HCT116 (cell line): ENCODE results near the gene POP7. TPM values are rescaled to one million over a fixed set of nuclear protein-coding genes. Genes with fewer than 3 reads are reported as not detected.

ENCODE experiments used
- ATAC-seq: fragments of 200-7000 bp; cut with Tn5 transposase; 2 replicates; pipeline ENCODE4 v1.9.1; 2020; ENCODE audit warnings: mild to moderate bottlenecking, moderate library complexity
- BruUV-seq: library from RNA; stranded (reverse); fragments of 400-500 nt; replicated peaks from 2 replicates; lab custom pipeline; 2021; lab: Mats Ljungman, UMichigan
- CTCF ChIA-PET: fragments of 300-600 bp; sonication (Branson Sonifier 250); formaldehyde crosslinking; loops from one replicate; lab custom pipeline; 2021; ENCODE audit warnings: antibody characterized with exemption; lab: Charles Lee
- POLR2A ChIA-PET: fragments of 300-600, 350-600 bp; sonication (Branson Sonifier 250); formaldehyde crosslinking; loops from one replicate; lab custom pipeline; 2021; ENCODE audit warnings: antibody characterized with exemption; lab: Charles Lee
- RAD21 ChIA-PET, 2 experiments: fragments of 300-600 bp; sonication (Branson Sonifier 250); formaldehyde crosslinking; loops; one replicate each; lab custom pipeline; 2023; ENCODE audit warnings: low total read pairs in 2 of 2; ENCODE audit not compliant: uncharacterized antibody in 2 of 2, unreplicated experiment in 2 of 2, low non-redundant PET in 1 of 2; lab: Charles Lee
- DNase-seq: peaks from one replicate; pipeline ENCODE4 v3.0.0-alpha.2; 2010; ENCODE audit warnings: low read depth, low spot score
- H2AFZ ChIP-seq: fragments of 200-600 bp; shearing (Covaris generic), sonication (generic); 2 replicates; pipeline ENCODE4 v1.6.1; 2017; ENCODE audit warnings: low read depth, mixed run types, mixed read lengths, antibody characterized with exemption, low read length; ENCODE audit not compliant: poor library complexity, severe bottlenecking
- H3K27ac ChIP-seq: 2 replicates; pipeline ENCODE4 v1.5.1; 2012; ENCODE audit warnings: low read depth, low read length
- H3K27me3 ChIP-seq: fragments of 200-600 bp; sonication (generic); 2 replicates; pipeline ENCODE4 v1.6.1; 2016; ENCODE audit warnings: mixed run types, low read length, mixed read lengths; ENCODE audit not compliant: insufficient read depth
- H3K36me3 ChIP-seq, 2 experiments: fragments of 200-500 bp in 1 of 2; fragments of 200-600 bp in 1 of 2; sonication (Bioruptor generic) in 1 of 2; sonication (generic) in 1 of 2; 2 replicates each; pipeline versions ENCODE4 v1.5.1 to v1.6.1; 2014 to 2016; ENCODE audit warnings: low read length in 2 of 2, inconsistent platforms in 1 of 2, mixed read lengths in 1 of 2, mixed run types in 1 of 2; ENCODE audit not compliant: insufficient read depth in 2 of 2, control insufficient read depth in 1 of 2
- H3K4me1 ChIP-seq, 2 experiments: fragments of 200-600 bp in 1 of 2; sonication (generic) in 1 of 2; 2 replicates each; pipeline versions ENCODE4 v1.5.1 to v1.6.1; 2012 to 2017; ENCODE audit warnings: low read length in 2 of 2, inconsistent platforms in 1 of 2, mild to moderate bottlenecking in 1 of 2, mixed read lengths in 1 of 2, mixed run types in 1 of 2, moderate library complexity in 1 of 2; ENCODE audit not compliant: insufficient read depth in 2 of 2, control insufficient read depth in 1 of 2
- H3K4me2 ChIP-seq: fragments of 200-600 bp; sonication (generic); 2 replicates; pipeline ENCODE4 v1.6.1; 2017; ENCODE audit warnings: mixed run types, low read length, mixed read lengths
- H3K4me3 ChIP-seq, 2 experiments: fragments of 200-600 bp in 1 of 2; sonication (generic) in 1 of 2; replicated peaks in 1 of 2; 2 replicates each; pipeline ENCODE4 v1.5.1; 2011 to 2016; ENCODE audit warnings: low read length in 2 of 2, control low read depth in 1 of 2, low read depth in 1 of 2, mild to moderate bottlenecking in 1 of 2, mixed read lengths in 1 of 2, mixed run types in 1 of 2
- H3K79me2 ChIP-seq: fragments of 200-600 bp; sonication (generic); 2 replicates; pipeline ENCODE4 v1.6.1; 2017; ENCODE audit warnings: mild to moderate bottlenecking, mixed run types, low read length, moderate library complexity, mixed read lengths; ENCODE audit not compliant: insufficient read depth
- H3K9ac ChIP-seq: fragments of 200-600 bp; sonication (generic); 2 replicates; pipeline ENCODE4 v1.6.1; 2016; ENCODE audit warnings: low read length, mixed read lengths
- H3K9me2 ChIP-seq: fragments of 200-600 bp; sonication (generic), shearing (Covaris generic); 2 replicates; pipeline ENCODE4 v1.6.1; 2017; ENCODE audit warnings: mixed run types, mild to moderate bottlenecking, moderate library complexity; ENCODE audit not compliant: insufficient read depth
- H3K9me3 ChIP-seq, 2 experiments: fragments of 200-500 bp in 1 of 2; fragments of 200-600 bp in 1 of 2; sonication (Bioruptor generic) in 1 of 2; sonication (generic) in 1 of 2; 2 replicates each; pipeline ENCODE4 v1.6.1; 2014 to 2017; ENCODE audit warnings: low read length in 2 of 2, mixed read lengths in 2 of 2, inconsistent platforms in 1 of 2, low read depth in 1 of 2, mild to moderate bottlenecking in 1 of 2, mixed run types in 1 of 2, moderate library complexity in 1 of 2; ENCODE audit not compliant: control insufficient read depth in 1 of 2, insufficient read depth in 1 of 2
- H4K20me1 ChIP-seq: fragments of 200-600 bp; sonication (generic), shearing (Covaris generic); 2 replicates; pipeline ENCODE4 v1.6.1; 2017; ENCODE audit warnings: mixed run types, mild to moderate bottlenecking, moderate library complexity; ENCODE audit not compliant: insufficient read depth
- CBX3 ChIP-seq: IDR thresholded peaks from 2 replicates; pipeline ENCODE4 v1.6.1; 2012; ENCODE audit warnings: low read depth
- EGR1 ChIP-seq: IDR thresholded peaks from 2 replicates; pipeline ENCODE4 v1.6.1; 2012; ENCODE audit warnings: low read depth
- ELF1 ChIP-seq: IDR thresholded peaks from 2 replicates; pipeline ENCODE4 v1.6.1; 2012; ENCODE audit warnings: low read depth, borderline replicate concordance
- POLR2A ChIP-seq: IDR thresholded peaks from 2 replicates; pipeline ENCODE4 v1.7.0; 2011; ENCODE audit warnings: borderline replicate concordance; ENCODE audit not compliant: insufficient read depth, insufficient read length; ENCODE audit errors: extremely low read depth
- SIN3A ChIP-seq: IDR thresholded peaks from 2 replicates; pipeline ENCODE4 v1.6.1; 2012; ENCODE audit warnings: low read depth
- SRF ChIP-seq: IDR thresholded peaks from 2 replicates; pipeline ENCODE4 v1.6.1; 2012; ENCODE audit warnings: low read depth
- ZNF274 ChIP-seq: fragments of 200-500 bp; sonication (Bioruptor generic); IDR thresholded peaks from 2 replicates; pipeline ENCODE4 v1.6.1; 2014; ENCODE audit warnings: mild to moderate bottlenecking, low read depth, low read length, inconsistent platforms
- intact Hi-C: fragments of 100-400 bp; cut with micrococcal nuclease; formaldehyde crosslinking; loops from 2 replicates; pipeline ENCODE4 v1.10.0; 2022
- total RNA-seq: library from RNA; stranded (reverse); gene quantifications from one replicate; pipeline ENCODE4 v1.2.1, GENCODE V29; 2021; ENCODE audit not compliant: unreplicated experiment
- TF ChIP-seq, protein P1 (sequence below), 3 experiments: fragments of 200-600 bp in 1 of 3; sonication (generic) in 1 of 3; IDR thresholded peaks in 2 of 3; conservative IDR thresholded peaks in 1 of 3; 2 replicates each; pipeline ENCODE4 v1.5.1; 2012 to 2017; ENCODE audit warnings: low read depth in 2 of 3, low read length in 2 of 3, antibody characterized with exemption in 1 of 3, borderline replicate concordance in 1 of 3, control low read depth in 1 of 3, mild to moderate bottlenecking in 1 of 3, mixed read lengths in 1 of 3, mixed run types in 1 of 3, moderate library complexity in 1 of 3; ENCODE audit not compliant: insufficient read depth in 1 of 3
- TF ChIP-seq, protein P2 (sequence below): IDR thresholded peaks from 2 replicates; pipeline ENCODE4 v1.6.1; 2012
- TF ChIP-seq, protein P3 (sequence below): IDR thresholded peaks from 2 replicates; pipeline ENCODE4 v1.6.1; 2012; ENCODE audit warnings: low read depth
- TF ChIP-seq, protein P4 (sequence below): IDR thresholded peaks from 2 replicates; pipeline ENCODE4 v1.6.1; 2011; ENCODE audit warnings: mild to moderate bottlenecking, low read length, moderate library complexity; ENCODE audit not compliant: insufficient replicate concordance; ENCODE audit errors: extremely low read depth

POP7 gene
- total RNA-seq, 1 experiment from 2014 or later, result 67.5 TPM

DNA sequence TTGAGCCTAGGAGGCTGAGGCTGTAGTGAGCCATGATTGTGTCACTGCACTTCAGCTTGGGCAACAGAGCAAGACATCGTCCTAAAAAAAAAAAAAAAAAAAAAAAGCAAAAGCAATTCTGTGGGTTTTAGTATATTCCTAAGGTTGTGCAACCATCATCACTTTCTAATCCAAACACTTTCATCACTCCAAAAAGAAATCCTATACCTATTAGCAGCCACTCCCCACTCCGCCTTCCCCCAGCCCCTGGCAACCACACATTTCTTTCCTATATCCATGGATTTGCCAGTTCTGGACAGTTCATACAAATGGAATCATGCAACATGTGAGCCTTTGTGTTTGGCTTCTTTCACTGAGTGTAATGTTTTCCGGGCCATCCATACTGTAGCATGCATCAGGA, 47.8 kb downstream of the POP7 start:
- Histone ChIP-seq H3K9me3 (no peaks in the 10 kb centered on the region), H3K4me1 (no peaks in the 10 kb centered on the region), H3K4me2 (no peak overlapping the region), H3K9me2 (no peaks in the 10 kb centered on the region), H2AFZ (no peak overlapping the region), H4K20me1 (no peaks in the 10 kb centered on the region), H3K36me3 (no peaks in the 10 kb centered on the region), H3K79me2 (no peaks in the 10 kb centered on the region), H3K4me3 (no peak overlapping the region), H3K27ac (no peak overlapping the region), H3K9ac (no peak overlapping the region), H3K27me3 (no peaks in the 10 kb centered on the region)
- CTCF ChIA-PET, result no interaction called here
- ATAC-seq, result no peak
- BruUV-seq, result no TSS peak
- intact Hi-C loops, result no loop called here
- RAD21 ChIA-PET, result no interaction called here
- POLR2A ChIA-PET, result no interaction called here
- TF ChIP-seq, protein P1, sequence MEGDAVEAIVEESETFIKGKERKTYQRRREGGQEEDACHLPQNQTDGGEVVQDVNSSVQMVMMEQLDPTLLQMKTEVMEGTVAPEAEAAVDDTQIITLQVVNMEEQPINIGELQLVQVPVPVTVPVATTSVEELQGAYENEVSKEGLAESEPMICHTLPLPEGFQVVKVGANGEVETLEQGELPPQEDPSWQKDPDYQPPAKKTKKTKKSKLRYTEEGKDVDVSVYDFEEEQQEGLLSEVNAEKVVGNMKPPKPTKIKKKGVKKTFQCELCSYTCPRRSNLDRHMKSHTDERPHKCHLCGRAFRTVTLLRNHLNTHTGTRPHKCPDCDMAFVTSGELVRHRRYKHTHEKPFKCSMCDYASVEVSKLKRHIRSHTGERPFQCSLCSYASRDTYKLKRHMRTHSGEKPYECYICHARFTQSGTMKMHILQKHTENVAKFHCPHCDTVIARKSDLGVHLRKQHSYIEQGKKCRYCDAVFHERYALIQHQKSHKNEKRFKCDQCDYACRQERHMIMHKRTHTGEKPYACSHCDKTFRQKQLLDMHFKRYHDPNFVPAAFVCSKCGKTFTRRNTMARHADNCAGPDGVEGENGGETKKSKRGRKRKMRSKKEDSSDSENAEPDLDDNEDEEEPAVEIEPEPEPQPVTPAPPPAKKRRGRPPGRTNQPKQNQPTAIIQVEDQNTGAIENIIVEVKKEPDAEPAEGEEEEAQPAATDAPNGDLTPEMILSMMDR (IDR thresholded peaks at IDR 0.05 in 2 of 3, conservative IDR thresholded peaks at IDR 0.05 in 1 of 3; ENCODE audit: borderline replicate concordance in 1 of 3, insufficient read depth in 1 of 3, low read depth in 2 of 3, low read length in 2 of 3), result no peak
- TF ChIP-seq, protein P2, sequence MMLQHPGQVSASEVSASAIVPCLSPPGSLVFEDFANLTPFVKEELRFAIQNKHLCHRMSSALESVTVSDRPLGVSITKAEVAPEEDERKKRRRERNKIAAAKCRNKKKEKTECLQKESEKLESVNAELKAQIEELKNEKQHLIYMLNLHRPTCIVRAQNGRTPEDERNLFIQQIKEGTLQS, result no peak
- TF ChIP-seq, protein P3, sequence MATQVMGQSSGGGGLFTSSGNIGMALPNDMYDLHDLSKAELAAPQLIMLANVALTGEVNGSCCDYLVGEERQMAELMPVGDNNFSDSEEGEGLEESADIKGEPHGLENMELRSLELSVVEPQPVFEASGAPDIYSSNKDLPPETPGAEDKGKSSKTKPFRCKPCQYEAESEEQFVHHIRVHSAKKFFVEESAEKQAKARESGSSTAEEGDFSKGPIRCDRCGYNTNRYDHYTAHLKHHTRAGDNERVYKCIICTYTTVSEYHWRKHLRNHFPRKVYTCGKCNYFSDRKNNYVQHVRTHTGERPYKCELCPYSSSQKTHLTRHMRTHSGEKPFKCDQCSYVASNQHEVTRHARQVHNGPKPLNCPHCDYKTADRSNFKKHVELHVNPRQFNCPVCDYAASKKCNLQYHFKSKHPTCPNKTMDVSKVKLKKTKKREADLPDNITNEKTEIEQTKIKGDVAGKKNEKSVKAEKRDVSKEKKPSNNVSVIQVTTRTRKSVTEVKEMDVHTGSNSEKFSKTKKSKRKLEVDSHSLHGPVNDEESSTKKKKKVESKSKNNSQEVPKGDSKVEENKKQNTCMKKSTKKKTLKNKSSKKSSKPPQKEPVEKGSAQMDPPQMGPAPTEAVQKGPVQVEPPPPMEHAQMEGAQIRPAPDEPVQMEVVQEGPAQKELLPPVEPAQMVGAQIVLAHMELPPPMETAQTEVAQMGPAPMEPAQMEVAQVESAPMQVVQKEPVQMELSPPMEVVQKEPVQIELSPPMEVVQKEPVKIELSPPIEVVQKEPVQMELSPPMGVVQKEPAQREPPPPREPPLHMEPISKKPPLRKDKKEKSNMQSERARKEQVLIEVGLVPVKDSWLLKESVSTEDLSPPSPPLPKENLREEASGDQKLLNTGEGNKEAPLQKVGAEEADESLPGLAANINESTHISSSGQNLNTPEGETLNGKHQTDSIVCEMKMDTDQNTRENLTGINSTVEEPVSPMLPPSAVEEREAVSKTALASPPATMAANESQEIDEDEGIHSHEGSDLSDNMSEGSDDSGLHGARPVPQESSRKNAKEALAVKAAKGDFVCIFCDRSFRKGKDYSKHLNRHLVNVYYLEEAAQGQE, result no peak
- no peak for TF ChIP-seq SIN3A
- TF ChIP-seq, protein P4, sequence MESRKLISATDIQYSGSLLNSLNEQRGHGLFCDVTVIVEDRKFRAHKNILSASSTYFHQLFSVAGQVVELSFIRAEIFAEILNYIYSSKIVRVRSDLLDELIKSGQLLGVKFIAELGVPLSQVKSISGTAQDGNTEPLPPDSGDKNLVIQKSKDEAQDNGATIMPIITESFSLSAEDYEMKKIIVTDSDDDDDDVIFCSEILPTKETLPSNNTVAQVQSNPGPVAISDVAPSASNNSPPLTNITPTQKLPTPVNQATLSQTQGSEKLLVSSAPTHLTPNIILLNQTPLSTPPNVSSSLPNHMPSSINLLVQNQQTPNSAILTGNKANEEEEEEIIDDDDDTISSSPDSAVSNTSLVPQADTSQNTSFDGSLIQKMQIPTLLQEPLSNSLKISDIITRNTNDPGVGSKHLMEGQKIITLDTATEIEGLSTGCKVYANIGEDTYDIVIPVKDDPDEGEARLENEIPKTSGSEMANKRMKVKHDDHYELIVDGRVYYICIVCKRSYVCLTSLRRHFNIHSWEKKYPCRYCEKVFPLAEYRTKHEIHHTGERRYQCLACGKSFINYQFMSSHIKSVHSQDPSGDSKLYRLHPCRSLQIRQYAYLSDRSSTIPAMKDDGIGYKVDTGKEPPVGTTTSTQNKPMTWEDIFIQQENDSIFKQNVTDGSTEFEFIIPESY, result no peak
- TF ChIP-seq ELF1, result no peak
- no peak for TF ChIP-seq ZNF274
- no peak for TF ChIP-seq POLR2A
- TF ChIP-seq CBX3, result no peak
- TF ChIP-seq EGR1, result no peak
- TF ChIP-seq SRF, result no peak
- no peak for DNase-seq
